Natural killer cell (primary cell): ENCODE measurements around the gene NDUFB11. TPM values are rescaled to one million over a fixed set of nuclear protein-coding genes. Genes with fewer than 3 reads are reported as not detected.

Experiments used
- ATAC-seq, 3 donors: fragments of 150-1000 bp in 2 of 3; fragments of 200-7000 bp in 1 of 3; cut with Tn5 transposase; 1 replicate in 1 of 3; 2 replicates in 2 of 3; pipeline ENCODE4 v1.10.0; 2021; ENCODE audit warnings: mild to moderate bottlenecking in 2 of 3, moderate library complexity in 2 of 3
- DNase-seq, 2 donors: peaks; one replicate each; pipeline versions ENCODE4 v3.0.0 to v3.0.0-alpha.2; 2013 to 2021; ENCODE audit warnings: mixed read lengths in 1 of 2
- H3K27ac ChIP-seq: one replicate; pipeline ENCODE4 v1.5.1; 2013; ENCODE audit warnings: mild to moderate bottlenecking, low read length
- H3K27me3 ChIP-seq: one replicate; pipeline ENCODE4 v1.6.1; 2013; ENCODE audit warnings: low read length; ENCODE audit not compliant: control insufficient read depth, insufficient read depth
- H3K36me3 ChIP-seq: one replicate; pipeline ENCODE4 v1.6.1; 2013; ENCODE audit warnings: low read length; ENCODE audit not compliant: control insufficient read depth, insufficient read depth
- H3K4me1 ChIP-seq: one replicate; pipeline ENCODE4 v1.6.1; 2013; ENCODE audit warnings: low read length; ENCODE audit not compliant: control insufficient read depth, insufficient read depth
- H3K4me3 ChIP-seq: one replicate; pipeline ENCODE4 v1.5.1; 2013; ENCODE audit warnings: low read length
- H3K9me3 ChIP-seq: one replicate; pipeline ENCODE4 v1.6.1; 2013; ENCODE audit warnings: low read length; ENCODE audit not compliant: control insufficient read depth, insufficient read depth
- H3K27ac Mint-ChIP-seq, 2 donors: one replicate each; pipeline ENCODE4 v1.8.0; 2022; ENCODE audit warnings: mild to moderate bottlenecking in 2 of 2, mixed read lengths in 2 of 2, moderate library complexity in 1 of 2
- H3K27me3 Mint-ChIP-seq, 2 donors: one replicate each; pipeline ENCODE4 v1.8.0; 2022; ENCODE audit warnings: low read depth in 2 of 2, mixed read lengths in 2 of 2
- H3K36me3 Mint-ChIP-seq: one replicate; pipeline ENCODE4 v1.8.0; 2022; ENCODE audit warnings: mixed read lengths
- H3K4me1 Mint-ChIP-seq, 2 donors: one replicate each; pipeline ENCODE4 v1.8.0; 2022; ENCODE audit warnings: mixed read lengths in 2 of 2
- H3K4me3 Mint-ChIP-seq: one replicate; pipeline ENCODE4 v1.8.0; 2022; ENCODE audit warnings: mild to moderate bottlenecking, moderate library complexity, mixed read lengths
- H3K9me3 Mint-ChIP-seq, 2 donors: one replicate each; pipeline ENCODE4 v1.8.0; 2022; ENCODE audit warnings: mixed read lengths in 2 of 2
- WGBS: methylation state at CpG from one replicate; pipeline ENCODE4 v1.1.7; 2013; ENCODE audit warnings: missing lambda C conversion rate; ENCODE audit not compliant: insufficient coverage; 5-methylcytosine and 5-hydroxymethylcytosine counted together
- intact Hi-C: fragments of 100-400 bp; cut with micrococcal nuclease; formaldehyde crosslinking; loops from one replicate; pipeline ENCODE4 v1.14.2; 2022
- total RNA-seq, 4 donors: library from RNA; stranded (reverse); fragments of 120-200 nt in 1 of 4; gene quantifications; one replicate each; pipeline versions ENCODE4 v1.2.3 to v1.2.4, GENCODE V29; 2013 to 2022
- TF ChIP-seq, protein P1 (sequence below): fragments of 200-600 bp; IDR thresholded peaks from one replicate; pipeline ENCODE4 v1.8.0; 2022; ENCODE audit warnings: antibody characterized with exemption

Gene NDUFB11
- 10 to 100 TPM; 38.2 to 43.3 (median 42.3) TPM for total RNA-seq
- 36.1 TPM for total RNA-seq (2013)

DNA sequence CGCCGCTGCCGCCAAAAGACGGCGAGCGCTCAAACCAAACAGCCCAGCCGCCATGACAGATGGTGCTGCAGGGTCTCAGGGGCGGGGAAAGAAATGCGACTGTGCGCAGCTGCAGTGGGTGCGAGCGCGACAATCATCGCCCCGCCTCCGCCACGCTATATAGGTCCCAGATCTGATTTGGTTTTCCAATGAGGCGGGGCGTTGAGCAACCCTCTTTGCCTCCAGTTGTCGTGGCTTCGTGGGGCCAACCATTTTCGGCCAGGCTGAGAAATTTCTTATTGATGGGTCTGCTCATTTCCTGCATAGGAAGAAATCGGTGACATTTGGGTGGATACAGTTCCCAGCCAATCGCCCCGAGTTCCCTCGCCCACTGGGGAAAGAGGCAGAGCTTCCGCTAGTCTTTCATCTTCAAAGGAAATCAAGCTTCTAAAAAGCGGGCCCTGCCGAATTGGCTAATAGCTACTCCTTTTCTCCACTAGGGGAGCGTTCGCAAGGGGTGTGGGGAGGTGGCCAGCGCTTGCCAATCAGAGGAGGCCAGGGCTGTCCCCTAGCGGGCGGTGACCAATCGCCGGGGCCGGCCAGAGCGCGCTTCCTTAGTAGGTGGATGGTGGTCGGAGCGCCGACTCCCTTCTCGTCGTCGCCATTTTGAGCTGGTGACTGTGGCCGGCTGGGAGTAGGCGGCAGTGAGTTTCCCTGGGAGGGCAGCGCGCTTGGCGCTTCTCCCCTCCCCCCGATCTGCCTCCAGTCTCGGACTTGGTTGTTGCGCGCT lies at the start of gene NDUFB11, which contains the start of gene RBM10:
Gene NDUFB11 (minus strand): TSS at position 77 of the 769 bp plus-strand sequence. CDS start 23 bp downstream, at position 54.
Gene RBM10 (plus strand): TSS at position 596 of the 769 bp plus-strand sequence. CDS start 2,261 bp downstream, outside the sequence.
- no peaks in the 10 kb centered on the region for H3K27me3 ChIP-seq
- peak within 1 kb of the TSS; percentile 93 to 100 for H3K27ac Mint-ChIP-seq
- ATAC-seq (peak; percentile 90 to 98 (median 91)), DNase-seq (peak; percentile 82 to 92)
- TF ChIP-seq, protein P1, sequence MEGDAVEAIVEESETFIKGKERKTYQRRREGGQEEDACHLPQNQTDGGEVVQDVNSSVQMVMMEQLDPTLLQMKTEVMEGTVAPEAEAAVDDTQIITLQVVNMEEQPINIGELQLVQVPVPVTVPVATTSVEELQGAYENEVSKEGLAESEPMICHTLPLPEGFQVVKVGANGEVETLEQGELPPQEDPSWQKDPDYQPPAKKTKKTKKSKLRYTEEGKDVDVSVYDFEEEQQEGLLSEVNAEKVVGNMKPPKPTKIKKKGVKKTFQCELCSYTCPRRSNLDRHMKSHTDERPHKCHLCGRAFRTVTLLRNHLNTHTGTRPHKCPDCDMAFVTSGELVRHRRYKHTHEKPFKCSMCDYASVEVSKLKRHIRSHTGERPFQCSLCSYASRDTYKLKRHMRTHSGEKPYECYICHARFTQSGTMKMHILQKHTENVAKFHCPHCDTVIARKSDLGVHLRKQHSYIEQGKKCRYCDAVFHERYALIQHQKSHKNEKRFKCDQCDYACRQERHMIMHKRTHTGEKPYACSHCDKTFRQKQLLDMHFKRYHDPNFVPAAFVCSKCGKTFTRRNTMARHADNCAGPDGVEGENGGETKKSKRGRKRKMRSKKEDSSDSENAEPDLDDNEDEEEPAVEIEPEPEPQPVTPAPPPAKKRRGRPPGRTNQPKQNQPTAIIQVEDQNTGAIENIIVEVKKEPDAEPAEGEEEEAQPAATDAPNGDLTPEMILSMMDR, result peak; percentile 43
- H3K27ac ChIP-seq, result peak within 1 kb of the TSS; percentile 99
- peaks cover 32% of the 10 kb centered on the region for H3K4me1 ChIP-seq
- H3K9me3 ChIP-seq, result no peaks in the 10 kb centered on the region
- intact Hi-C loops, result no loop called here
- H3K9me3 Mint-ChIP-seq, result no peaks in the 10 kb centered on the region
- WGBS, result 0% methylated on average over 44 of the region's 54 CpGs
- H3K27me3 Mint-ChIP-seq, result no peaks in the 10 kb centered on the region
- H3K4me3 Mint-ChIP-seq, result peak within 1 kb of the TSS; percentile 94
- peaks cover 14 to 45% of the 10 kb centered on the region in 2 donors for H3K4me1 Mint-ChIP-seq
- H3K4me3 ChIP-seq, result peak within 1 kb of the TSS; percentile 94
- H3K36me3 Mint-ChIP-seq, result no peaks in the 10 kb centered on the region
- H3K36me3 ChIP-seq, result peaks cover 8% of the 10 kb centered on the region

DNA sequence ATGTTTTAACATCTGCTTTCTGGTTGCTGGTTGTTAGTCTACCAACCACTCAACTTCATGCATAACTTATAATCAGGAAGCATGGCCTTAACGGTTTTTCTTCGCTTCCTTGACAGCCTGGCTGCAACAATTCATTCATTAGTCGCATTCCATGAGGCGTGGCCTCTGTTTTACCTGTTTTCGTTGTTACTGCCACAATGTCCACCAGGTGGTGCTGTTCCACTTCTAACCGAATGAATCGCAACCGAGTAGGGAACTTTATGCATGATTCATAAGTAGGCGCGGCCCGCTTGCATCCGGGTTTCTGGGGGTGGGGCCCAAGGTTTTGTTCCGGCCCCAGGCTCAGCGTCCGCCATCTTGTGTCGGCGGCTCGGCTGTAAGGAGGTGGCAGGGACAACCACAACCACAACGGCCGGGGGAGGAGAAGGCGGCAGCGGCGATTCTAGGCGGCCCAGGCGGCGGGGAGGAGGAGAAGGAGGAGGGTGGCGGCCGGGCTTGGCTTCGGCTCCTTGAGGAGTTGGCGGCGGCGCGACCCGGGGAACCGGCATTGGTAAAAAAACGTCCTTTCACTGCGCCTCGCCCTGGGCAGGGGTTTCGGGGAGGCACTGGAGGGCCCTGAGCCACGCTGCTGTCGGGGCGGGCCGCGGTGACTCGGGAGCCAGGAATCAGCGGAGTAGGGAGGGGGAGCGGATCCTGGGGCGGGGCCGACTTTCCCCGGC lies 49.1 kb upstream of the NDUFB11 start, which contains the start of gene UBA1:
Gene UBA1 (plus strand): TSS at position 355 of the 719 bp plus-strand sequence. CDS start 4,974 bp downstream, outside the sequence.
- DNase-seq (peak; percentile 84 to 96), ATAC-seq (peak; percentile 76 to 90 (median 84))
- Histone ChIP-seq H3K36me3 (no peaks in the 10 kb centered on the region), H3K4me3 (peak within 1 kb of the TSS; percentile 98), H3K9me3 (no peaks in the 10 kb centered on the region), H3K4me1 (peaks cover 70% of the 10 kb centered on the region), H3K27ac (peak within 1 kb of the TSS; percentile 93), H3K27me3 (no peaks in the 10 kb centered on the region)
- H3K4me3 Mint-ChIP-seq, result peak within 1 kb of the TSS; percentile 98
- intact Hi-C loops, result loop anchor here (1.0 to 10.0 kb wide), 7 partner anchors 24 to 829 kb away; partner anchors contain the start of gene ZNF81
- no peaks in the 10 kb centered on the region for H3K9me3 Mint-ChIP-seq
- H3K27ac Mint-ChIP-seq, result peak within 1 kb of the TSS; percentile 93 to 98
- under 1% methylated on average over 50 of the region's 50 CpGs for WGBS
- H3K4me1 Mint-ChIP-seq, result peaks cover 51 to 54% of the 10 kb centered on the region in 2 donors
- H3K27me3 Mint-ChIP-seq, result no peaks in the 10 kb centered on the region
- TF ChIP-seq, protein P1, result peak; percentile 59
- H3K36me3 Mint-ChIP-seq, result no peaks in the 10 kb centered on the region

DNA sequence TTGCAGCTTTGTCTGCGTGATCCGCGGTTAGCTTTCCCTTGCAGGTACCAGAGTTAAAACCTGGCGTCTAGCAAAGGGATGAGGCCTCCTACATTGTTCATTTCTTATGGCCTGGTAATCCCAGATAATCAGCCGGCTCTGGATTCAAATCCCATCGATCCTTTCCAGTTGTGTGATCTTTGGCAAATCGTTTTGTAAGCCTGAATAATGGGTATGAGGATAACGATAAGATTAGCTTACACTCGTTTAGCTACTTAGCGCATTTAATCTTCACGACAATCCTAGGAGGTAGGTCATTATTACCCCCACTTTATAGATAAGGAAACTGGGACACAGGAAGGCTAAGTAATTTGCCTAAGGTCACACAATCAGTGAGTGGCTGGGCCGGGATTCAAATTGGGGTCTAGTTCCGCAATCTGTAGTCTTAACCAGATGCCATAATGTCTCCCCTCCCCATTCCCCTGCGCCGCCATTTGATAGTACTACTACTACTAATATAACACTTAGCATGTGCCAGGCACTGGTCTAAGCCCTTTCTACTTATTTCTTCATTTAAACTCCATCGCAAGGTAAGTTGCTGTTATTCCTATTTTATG lies 47.4 kb upstream of the NDUFB11 start:
- TF ChIP-seq, protein P1, result no peak
- Mint-ChIP-seq H3K27me3 (no peaks in the 10 kb centered on the region), H3K4me1 (peaks cover 42 to 44% of the 10 kb centered on the region in 2 donors), H3K27ac (peak overlapping the region; percentile 93 to 95), H3K4me3 (peak overlapping the region; percentile 94), H3K36me3 (no peaks in the 10 kb centered on the region), H3K9me3 (no peaks in the 10 kb centered on the region)
- no peaks in the 10 kb centered on the region for H3K27me3 ChIP-seq
- no peak for DNase-seq
- H3K9me3 ChIP-seq, result no peaks in the 10 kb centered on the region
- H3K4me3 ChIP-seq, result peak overlapping the region; percentile 58
- intact Hi-C loops, result loop anchor here (5.0 to 10.0 kb wide), 3 partner anchors 170 to 830 kb away; partner anchors contain the start of gene ZNF81
- H3K27ac ChIP-seq, result peak overlapping the region; percentile 92
- whole genome bisulfite sequencing, result 43% methylated on average over 9 of the region's 16 CpGs
- H3K36me3 ChIP-seq, result peaks cover under 1% of the 10 kb centered on the region
- H3K4me1 ChIP-seq, result peaks cover 57% of the 10 kb centered on the region
- ATAC-seq, result no peak
